ENCODE data around the gene LRTM2.

- TF ChIP-seq EZH2 (IDR thresholded peaks at IDR 0.05; ENCODE audit: insufficient read depth, poor library complexity, severe bottlenecking) (no peak), EZH2phosphoT487 (IDR thresholded peaks at IDR 0.05; ENCODE audit: insufficient read depth, low read depth) (no peak)
Observed at GRCh38 chr12:1806301-1807086, 13.9 kb upstream of the LRTM2 start.
